Spinal cord (tissue), 4 donors: ENCODE measurements around the gene PPP6R3. TPM values are rescaled to one million over a fixed set of nuclear protein-coding genes. Genes with fewer than 3 reads are reported as not detected.

Experiments
- polyA plus RNA-seq, 2 donors: library from polyadenylated mRNA; unstranded; fragments of 120-200 nt; gene quantifications; one replicate each; pipeline ENCODE4 v1.2.1, GENCODE V29; 2013; ENCODE audit not compliant: insufficient read length in 2 of 2
- small RNA-seq: library from RNA; depleted of rRNA; stranded (forward); fragments of <200 nt; gene quantifications from one replicate; pipeline ENCODE3, GENCODE V24; 2014; ENCODE audit warnings: low replicate concordance
- total RNA-seq, 2 donors: library from RNA; depleted of rRNA in 1 of 2; stranded (reverse); fragments of 120-200 nt in 1 of 2; fragments of >200 nt in 1 of 2; gene quantifications; one replicate each; pipeline versions ENCODE4 v1.2.3 to v1.2.4, GENCODE V29; 2013 to 2014

PPP6R3 gene
- total and polyA plus RNA-seq, 4 donors: 62.4 to 154 (median 94.0) TPM

Small RNA genes within 50 kb of the gene (small RNA-seq; reads per million reads assigned to genes)
- not detected for gene NDUFA3P2

Other genes with a start within 250 kb of the PPP6R3 start
- 10 to 100 TPM; 62.8 to 68.4 TPM for gene KMT5B, start 247.5 kb upstream of the PPP6R3 start, total RNA-seq
- 10 to 100 TPM; 61.7 to 69.5 TPM for gene KMT5B, start 247.5 kb upstream of the PPP6R3 start, polyA plus RNA-seq
- gene C11orf24, start 188.8 kb upstream of the PPP6R3 start, total RNA-seq: 10 to 100 TPM; 12.7 to 13.7 TPM
- gene C11orf24, start 188.8 kb upstream of the PPP6R3 start, polyA plus RNA-seq: 10 to 100 TPM; 25.1 to 31.9 TPM
- gene LRP5, start 148.2 kb upstream of the PPP6R3 start, total RNA-seq: 10 to 100 TPM; 12.8 to 22.6 TPM
- gene LRP5, start 148.2 kb upstream of the PPP6R3 start, polyA plus RNA-seq: 10 to 100 TPM; 28.8 to 32.4 TPM
- gene GAL, start 223.8 kb downstream of the PPP6R3 start, total RNA-seq: 1 to 10 TPM; 1.2 to 3.7 TPM
- 1 to 10 TPM; 8.0 to 9.1 TPM for gene GAL, start 223.8 kb downstream of the PPP6R3 start, polyA plus RNA-seq